Stimulated activated CD4-positive, alpha-beta T cell treated with anti-CD3 and anti-CD28 coated beads, Interleukin-1b, Interleukin-23, amount 100 ng/mL, for 48 hours (primary cell): ENCODE results near the gene MCF2L.

Source experiments
- DNase-seq: peaks from one replicate; pipeline ENCODE4 v3.0.0-alpha.2; 2020

The MCF2L gene

DNA sequence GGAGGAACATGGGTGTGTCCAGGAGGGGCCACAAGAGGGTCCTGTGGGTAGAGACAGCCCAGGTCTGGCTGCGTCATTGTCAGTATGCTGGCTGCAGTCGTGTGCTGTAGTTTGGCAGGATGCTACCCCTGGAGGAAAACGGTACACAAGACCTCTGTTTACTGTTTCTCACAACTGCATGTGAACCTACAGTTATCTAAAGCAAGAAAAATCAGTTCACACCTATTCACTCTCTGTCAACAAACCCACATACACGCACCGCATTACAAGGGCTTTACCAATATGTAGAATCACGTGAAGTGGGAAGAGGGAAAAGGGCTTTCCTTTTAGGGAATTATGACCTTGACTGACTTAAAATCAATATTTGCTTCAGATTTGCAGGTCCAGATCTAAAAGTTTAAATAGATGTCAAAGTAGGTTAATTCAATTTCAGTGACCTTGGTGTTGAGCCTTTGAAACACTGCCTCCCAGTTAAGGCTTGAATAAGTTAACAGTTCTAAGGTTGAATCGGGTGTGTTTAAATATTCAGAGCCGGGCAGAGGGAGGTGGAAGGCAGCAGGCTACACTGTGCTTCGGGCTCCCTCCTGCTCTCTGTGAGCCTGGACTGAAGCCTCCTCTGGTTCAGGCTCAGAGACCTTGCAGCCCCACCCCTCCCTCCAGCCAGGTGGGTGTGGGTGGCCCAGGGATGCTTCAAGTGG, 17.2 kb upstream of the MCF2L start:
- DNase-seq = no peak

DNA sequence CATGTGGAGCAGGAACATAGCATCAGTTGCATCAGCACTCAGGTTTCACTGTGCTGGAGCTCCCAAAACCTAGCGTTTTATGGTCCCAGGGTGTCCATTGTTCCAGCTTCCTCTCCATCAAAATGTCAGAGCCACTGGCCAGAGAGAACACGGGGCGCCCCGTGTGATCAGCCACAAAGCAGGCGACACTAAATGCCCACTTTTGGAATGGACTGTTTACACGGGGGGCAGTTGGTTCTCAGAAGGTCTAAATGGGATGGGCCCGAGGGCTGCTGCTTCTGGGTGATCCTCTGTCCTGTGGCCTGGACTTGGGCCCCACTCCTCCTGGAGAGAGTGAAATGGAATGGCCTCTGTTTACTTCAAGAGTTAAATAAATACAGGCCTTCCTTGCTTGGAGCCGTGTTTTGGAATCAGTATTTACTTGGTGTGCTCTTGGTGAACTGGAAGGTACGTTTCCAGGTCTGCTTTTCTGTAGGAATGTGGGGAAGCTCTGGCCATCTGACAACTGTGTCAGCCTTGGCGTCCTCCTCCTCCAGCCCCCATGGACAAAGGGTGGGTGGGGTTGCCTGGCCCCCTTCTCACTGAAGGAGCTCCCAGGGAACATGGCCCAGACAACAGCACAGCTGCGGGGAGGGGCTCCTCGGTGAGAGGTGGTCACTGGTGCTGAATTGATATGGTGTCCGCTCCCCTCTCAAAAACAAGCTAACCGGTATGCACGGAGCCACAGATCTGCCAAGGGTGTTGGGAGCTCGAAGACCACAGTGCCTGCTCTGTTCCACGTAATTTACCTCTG, 16.1 kb upstream of the MCF2L start:
- no peak for DNase-seq

DNA sequence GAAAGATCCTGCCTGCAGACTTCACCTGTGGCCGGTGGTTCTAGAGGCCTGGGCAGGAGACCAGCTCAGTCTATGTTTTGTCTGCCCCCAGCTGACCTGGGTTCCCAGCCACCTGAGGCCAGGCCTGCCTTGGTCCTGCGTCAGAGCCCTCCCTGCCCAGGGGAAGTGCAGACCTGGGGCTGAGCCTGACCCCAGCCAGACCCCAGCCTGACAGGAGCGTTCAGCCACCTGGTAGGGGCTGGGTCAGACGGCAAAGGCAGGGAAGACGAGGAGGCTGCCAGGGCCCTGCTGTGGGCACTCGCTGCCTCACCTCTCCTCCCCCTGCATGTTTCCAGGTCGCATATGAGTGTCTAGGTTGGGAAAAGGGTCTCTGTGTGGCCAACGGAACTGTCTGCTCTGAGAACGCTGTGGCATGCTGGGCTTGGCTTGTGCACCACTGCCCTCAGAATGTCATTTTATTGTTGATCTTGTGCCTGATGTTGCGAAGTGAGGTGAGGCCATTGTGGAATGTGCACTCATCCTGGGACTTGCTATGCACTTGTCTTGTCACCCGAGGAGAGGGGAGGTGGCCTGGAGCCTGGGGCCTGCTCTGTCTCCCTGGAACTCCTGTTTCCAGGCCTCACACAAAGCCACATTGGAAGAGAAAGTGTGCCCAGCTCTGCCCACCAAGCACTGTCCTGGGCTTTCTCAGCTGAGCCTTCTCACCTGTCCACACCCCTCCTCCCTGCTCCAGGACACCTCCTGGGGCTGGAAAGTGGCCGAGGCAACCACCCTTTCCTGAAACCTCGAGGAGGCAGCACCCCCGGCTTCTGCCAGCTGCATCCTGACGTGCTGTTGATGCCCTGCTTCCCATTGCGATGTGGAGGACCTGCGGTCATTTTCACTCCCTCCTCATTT, 15.2 kb upstream of the MCF2L start:
- no peak for DNase-seq

DNA sequence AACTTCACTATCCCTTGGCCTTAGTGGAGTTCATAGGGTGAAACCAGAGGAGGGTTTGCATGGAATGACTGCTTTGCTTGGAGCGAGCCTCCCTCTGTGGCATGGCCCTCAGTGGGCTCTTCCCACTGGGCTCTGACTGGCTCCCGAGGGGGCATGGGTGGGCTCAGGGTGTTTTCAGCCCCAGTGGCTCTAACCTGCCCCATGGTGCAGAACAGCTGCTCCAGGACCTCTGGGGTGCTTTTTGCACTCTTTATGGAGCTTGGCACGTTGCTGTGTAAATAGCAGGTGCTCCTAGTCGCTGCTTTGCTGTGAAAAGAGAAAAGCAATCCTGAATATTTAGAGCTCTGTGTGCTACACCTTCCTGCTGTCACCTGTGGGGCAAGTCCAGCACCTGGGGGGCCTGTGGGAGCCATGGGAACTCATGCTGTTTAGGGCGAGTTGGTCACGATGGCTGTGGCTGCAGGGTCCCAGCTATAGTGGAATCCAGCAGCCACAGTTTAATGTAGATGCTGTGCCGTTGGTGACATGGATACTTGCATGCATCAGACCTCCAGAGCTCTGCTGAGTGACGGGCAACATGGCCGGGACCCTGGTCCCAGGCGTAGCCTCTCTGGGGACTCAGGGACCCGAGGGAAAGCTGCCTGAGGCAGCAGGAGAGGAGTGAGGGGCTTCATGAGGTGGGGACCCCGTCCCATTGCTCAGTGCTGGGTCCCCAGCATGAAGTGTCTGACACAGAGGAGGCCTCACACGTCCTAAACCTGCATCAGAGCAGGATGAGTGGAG, 14.3 kb upstream of the MCF2L start:
- no peak for DNase-seq

DNA sequence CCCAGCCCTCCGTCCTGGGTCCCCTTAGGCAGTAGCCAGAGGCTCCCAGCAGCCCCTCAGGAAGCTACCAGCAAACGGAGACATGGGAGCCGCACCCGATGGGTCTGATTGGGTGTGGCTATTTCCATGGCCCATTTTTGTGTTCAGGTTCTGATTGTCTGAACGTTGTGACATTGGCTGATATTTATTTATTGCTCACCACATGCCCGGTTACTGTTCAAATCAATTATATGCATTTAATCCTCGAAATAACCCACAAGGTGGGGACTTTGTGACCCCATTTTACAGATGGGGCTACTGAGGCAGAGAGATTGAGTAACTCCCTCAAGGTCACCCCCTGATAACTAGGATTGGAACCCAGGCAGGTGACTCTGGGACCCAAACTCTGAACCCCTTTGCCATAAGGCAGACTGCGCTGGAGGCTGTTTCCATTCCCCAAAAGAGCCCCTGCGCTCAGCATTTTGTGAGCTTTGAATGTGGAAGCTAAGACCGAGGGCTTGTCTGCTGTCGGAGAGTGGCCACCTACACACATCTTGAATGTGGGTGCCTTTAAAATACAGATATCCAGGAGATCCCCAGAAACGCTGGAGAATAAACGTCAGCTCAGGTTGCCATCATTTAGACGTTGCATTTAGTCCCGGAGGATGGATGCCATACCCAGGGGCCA, 13.6 kb upstream of the MCF2L start:
- DNase-seq = no peak

DNA sequence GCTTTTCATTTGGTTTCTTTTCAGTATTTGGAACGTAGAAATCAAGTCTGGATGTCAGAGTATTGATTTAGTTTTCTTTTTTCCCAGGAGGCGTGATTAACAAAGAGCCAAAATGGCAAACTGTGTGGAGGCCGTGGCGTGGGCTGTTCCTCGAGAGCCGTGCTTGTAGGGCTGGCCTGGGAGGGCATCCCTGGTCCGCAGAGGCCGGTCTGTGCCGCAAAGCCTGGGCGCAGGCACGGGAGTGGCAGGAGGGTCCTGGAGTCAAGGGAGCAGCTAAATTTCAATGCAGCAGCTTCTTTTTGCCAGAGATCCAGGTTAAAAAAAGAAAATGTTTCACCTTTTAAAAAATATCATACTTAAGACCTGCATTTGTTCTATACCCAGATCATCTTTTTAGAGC, 13.1 kb upstream of the MCF2L start:
- DNase-seq = no peak

DNA sequence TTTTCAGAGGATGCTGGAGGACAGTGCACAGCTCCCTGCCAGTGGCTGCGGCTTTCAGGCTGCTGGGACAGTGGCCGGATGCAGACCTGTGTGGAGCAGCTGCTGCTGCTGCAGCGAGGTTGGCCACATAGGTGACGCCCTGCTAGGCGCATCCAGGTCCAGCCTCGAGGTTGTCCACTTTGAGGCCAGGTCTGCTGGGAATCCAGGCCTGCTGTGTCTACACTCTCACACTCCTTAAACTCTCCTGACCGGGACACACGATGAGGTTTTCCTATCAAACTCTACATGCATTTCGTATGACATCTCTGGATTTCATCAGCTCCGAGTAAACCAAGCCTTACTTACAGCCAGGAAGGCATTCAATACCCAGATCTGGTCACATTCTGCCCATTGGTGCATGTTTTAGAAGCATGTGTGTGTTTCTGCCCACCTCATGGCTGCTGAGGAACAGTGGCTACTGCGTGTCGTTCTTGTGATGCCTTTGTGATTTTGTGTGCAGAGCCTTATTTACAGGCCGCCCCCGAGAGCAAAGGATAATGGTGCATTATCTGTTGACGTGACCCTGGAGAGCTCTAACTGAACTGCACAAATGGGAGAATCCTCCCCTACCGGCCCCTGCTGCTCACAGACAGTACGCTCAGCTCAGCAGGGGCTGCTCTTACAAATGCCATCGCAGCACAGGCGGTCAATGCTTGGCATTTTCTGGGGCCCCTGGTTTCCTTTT, 12.3 kb upstream of the MCF2L start:
- no peak for DNase-seq

DNA sequence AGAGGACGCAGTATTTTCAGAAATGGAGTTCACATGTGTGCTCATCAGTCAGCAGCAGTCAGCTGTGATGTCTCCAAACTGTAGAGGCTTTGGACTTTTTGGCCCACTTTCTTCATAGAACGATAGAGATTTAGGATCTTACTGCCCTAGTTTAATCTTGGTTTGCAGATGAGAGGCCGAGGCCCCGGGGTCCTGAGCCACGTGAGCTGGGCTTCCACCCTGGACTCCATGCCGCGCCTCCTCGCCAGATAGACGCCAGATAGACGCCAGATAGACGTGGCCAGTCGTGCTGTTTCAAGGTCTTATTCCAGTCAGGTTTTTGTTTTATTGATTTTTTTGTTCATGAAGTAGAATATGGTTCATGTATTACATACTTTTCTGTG, 11.7 kb upstream of the MCF2L start:
- DNase-seq = no peak

DNA sequence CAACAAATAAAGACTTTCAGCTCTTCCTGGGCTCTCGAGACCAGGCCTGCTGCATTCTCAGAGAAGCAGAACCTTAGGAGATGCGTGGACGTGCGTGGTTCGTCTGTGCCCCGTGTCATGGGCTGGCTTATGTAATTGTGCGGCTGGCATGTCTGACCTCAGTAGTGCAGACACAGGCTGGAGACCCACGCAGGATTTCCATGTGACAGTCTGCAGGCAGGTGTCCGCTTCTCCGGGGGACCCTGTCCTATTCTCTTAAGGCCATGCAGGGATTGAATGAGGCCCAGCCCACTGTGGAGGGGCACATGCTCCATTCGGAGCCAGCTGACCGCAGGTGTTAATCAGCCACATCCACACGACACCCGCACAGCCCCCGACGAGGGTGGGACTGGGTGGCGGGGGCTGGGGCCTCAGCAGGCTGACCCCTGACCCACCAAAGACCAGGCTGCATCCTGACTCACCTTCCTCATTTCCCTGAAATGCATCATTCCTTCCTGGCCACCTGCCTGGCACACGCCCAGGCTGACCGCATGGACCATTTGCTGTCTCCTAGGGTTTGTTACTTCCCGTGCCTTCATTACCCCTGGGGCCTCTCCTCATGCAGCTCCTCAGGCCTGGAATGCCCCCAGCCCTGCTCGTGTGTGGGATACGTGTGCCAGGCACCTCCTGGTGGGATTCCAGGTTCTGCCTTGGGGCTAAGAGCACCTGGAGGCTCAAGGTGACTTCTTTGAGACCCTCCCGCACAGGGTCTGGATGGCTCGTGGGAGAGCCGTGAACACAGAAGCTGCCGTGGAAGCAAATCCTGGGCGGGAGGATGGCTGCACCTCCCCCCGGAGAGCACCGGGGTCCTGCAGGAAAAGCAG, 10.7 kb upstream of the MCF2L start:
- no peak for DNase-seq

DNA sequence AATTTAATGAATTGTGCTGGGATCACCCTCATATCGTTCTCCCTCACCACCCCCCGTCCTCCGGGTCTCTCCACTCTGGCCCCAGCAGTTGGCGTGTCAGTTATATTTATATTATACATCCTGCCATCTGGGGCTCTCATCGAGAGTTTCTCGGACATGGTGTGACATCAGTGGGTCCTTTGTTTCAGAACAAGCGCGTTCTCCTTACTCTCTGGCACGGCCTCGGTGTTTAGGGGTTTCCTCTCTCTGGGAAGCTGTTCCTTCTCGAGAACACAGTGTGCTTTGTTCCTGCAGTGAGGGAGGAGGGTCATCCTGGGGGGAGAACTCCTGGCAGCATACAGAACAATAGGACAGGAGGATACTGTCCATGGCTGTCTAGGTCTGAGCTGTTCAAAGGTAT, 9.8 kb upstream of the MCF2L start:
- DNase-seq = no peak

DNA sequence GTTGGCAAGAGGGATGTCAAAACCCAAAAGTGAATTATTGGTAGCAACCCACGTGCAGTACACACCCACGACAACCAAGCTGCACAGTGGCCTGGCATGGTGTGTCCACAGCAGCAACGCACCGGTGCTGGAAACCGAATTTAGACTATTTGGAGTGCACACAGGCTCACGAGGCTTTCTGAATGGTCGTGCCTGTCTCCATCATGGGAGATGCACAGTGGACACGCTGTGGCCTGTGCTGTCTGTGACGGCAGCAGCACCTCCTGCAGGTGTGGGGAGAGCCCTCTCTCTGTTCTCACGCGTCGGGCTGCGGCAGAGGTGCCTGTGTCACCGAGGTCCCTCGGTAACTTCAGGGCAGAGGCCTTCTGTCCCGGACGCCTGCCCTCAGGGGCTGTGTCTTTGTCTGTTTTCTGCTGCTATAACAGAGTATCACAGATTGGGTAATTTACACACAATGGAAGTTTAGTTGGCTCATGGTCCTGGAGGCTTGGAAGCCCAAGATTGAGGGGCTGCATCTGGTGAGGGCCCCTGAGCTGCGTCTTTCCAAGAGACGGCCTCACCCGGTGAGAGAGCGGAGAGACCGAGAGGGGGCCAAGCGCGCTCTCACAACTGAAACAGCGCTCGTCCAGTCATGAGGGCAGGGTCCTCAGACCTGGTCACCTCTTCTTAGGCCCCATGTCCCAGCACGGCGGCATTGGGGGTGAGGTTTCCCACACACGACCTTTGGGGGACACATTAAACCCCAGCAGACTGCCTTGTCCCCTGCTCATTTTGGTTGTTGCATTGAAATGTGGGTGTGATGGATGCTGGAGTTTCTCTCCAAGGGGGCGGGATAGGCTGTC, 9.1 kb upstream of the MCF2L start:
- no peak for DNase-seq

DNA sequence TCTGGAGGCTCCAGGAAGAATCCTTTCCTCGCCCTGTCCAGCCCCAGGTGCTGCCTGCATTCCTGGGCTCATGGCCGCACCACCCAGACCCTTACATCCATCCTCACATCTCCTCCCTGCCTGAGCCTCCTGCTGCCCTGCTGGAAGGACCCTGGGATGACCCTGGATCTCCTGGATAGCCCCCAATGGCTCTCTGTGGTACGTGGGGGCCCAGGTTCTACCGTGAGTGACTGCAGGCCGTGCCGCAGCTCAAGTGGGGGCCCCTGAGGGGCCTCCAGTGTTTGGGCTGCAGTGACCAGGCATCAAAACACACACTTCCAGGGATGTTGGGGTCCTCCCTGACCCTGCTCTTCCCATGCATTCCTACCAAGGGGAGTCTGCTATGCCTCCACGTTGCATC, 8.3 kb upstream of the MCF2L start:
- no peak for DNase-seq

DNA sequence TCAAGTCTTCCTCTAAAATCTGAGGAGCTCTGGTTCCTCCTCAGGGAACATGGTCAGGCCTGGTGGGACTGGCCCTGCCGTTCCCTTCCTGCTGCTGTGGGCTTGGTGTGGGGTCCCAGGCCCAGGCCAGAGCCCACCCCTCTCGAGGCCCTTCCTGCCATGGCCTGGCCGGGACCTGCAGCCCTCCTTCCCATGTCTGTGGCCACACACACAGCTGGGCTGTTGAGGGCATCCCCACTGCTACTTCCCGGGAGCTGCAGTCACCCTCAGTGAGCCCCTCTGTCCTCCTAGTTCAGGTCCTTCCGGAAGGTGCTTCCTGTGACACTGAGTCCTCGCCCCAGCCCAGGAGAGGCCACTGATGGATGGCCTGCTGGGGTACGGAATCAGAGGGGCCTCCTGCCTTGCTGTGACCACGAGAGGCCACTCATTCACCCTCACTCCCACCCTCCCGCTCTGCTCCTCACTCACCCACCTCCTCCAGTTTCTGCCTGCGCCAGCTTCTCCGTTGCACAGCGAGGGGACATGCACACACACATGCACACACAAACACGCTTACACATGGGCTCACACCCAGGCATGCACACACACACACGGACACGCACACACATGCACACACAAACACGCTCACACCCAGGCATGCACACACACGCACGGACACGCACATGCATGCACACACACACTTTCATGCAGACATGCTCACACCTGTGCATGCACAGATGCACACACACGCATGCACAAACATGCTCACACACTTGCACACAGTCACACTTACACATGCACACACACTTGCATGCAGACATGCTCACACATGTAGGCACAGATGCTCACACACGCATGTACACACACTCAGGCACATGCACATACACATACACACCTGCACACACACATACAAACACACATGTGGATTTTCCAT, 7.3 kb upstream of the MCF2L start:
- DNase-seq = no peak

DNA sequence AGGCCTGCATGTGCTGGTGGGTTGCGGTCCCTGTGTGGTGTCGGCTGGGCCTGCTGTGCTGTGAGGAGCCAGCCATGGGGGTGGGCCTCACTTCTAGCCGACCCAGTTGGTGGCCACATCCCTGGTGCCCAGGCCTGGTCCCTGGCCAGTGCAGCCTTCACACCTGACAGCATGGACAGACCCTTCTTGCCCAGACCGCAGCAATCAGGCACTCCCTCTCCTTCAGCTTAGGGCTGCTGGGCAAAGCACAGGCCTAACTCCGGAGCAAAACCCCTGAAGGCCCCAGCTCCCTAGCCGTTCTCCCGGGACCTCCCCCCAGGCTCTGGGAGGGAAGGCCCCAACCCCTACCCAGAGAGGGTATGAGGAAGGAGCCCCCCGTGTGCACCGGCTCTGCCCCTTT, 6.6 kb upstream of the MCF2L start:
- DNase-seq = no peak

DNA sequence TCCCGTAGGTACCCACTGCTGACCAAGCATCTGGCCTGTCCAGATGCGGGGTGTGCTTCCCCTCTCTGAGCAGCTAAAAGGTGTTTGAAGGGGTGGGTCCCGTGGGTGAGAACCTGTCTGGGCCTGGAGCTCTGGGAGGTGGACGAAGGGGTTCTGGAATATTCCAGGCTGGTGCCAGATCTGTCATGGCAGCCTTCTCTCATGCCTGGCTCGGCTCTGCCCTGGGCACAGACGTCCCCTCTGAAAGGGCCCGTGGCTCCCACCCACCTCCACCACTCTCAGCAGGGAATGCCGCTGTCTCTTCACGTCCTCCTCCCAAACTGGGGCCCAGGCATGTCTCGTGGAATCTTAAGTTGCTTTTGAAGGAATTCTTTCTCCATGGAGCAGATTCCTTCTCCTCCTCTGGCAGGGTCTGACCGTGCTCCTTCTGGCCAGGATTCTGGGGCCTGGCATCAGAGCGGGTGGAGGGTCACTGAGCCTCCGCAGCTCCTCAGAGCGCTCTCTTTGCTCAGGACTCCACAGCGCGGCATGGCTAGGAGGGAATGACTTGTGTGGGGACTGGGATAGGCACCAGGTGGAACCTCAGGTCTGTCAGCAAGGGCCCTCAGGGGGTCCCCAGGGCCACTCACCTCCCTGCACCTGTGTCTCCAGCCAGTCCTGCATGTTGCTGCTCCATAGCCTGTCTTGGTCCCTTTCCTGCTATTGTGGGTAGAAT, 5.9 kb upstream of the MCF2L start:
- DNase-seq = no peak

DNA sequence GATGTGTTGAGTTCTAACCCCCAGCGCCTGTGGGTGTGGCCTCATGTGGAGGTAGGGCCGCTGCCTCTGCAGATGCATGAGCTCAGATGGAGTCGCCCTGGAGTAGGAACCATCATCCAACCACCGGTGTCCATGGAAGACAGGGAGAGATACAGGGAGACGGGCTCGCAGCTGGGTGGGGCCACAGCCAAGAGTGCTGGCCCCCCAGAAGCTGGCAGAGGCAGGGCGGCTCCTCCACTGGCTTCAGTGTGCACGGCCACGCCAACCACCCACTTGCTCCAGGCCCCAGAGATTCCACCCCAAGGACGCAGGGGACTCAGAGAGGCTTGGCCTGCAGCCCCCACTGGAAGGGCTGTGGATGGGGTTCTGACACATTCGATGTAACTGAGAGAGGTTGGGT, 5.4 kb upstream of the MCF2L start:
- no peak for DNase-seq

DNA sequence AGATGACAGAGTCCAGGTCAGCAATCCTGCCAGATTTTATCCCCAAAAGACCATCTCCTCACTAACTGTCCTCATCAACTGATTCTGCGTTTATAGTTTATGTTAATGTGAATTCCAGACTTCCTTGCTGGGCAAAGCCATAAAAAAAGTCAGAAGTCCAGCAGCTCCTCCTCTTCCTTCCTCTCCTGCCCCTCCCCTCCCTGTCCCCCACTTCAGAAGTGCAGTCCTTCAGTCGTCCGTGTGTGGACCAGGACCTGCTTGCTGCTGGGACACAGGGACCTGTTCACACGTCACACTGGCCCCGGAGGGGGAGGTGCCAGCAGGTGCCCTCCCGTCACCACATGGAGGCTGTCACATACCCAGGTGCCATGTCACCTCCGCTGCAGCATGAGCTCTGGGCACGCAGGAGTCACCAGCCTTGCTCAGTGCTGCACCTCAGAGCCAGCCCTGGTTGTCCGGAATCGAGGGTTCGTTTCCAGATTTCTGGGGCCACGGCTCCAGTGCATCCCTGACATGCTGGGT, 4.0 kb upstream of the MCF2L start:
- DNase-seq = no peak
